ENCODE data around the gene PARD3B. TPM values are rescaled to one million over a fixed set of nuclear protein-coding genes. Genes with fewer than 3 reads are reported as not detected.

Gene PARD3B
- total RNA-seq, 1 experiment from 2014 or later: 7.6 TPM

DNA sequence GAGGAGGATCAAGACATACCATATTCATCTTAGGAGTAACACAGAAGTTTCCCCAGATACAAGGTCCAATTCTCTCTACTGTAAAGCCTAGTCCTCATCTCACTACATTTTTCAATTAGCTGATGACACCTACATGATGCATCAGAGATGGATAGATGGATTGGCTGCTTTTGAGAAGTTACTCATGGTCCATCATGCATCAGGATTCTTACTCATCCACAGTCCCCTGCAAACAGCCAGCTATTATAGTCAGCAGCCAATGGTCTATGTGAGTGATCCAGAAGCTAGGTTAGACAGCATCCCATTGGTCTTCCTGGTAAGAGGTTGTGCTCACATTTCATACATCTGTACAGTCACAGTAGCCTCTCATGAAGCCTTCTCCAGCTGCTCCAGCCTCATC lies 982.5 kb downstream of the PARD3B start:
- H3K9me3 ChIP-seq (ENCODE audit: low read depth, low read length, poor library complexity, severe bottlenecking): no peaks in the 10 kb centered on the region
- DNase-seq (ENCODE audit: low spot score): no peak
- no peaks in the 10 kb centered on the region for H3K27me3 ChIP-seq (replicated peaks; ENCODE audit: insufficient read depth, low read depth, low read length, poor library complexity)
- no peak overlapping the region for H3K4me3 ChIP-seq (ENCODE audit: low read depth, low read length, poor library complexity, severe bottlenecking)
- H3K4me1 ChIP-seq (ENCODE audit: insufficient read depth, low read length, poor library complexity, severe bottlenecking): no peaks in the 10 kb centered on the region
- no TSS peak for BruUV-seq (replicated peaks)
- H3K27ac ChIP-seq (ENCODE audit: low read depth, low read length, poor library complexity, severe bottlenecking): no peak overlapping the region
- H3K36me3 ChIP-seq (ENCODE audit: insufficient read depth, low read length, poor library complexity, severe bottlenecking): no peaks in the 10 kb centered on the region
- ChIA-PET CTCF (no interaction called here), POLR2A (ENCODE audit: low non-redundant PET) (no interaction called here)
- intact Hi-C loops (cut with micrococcal nuclease; ENCODE audit: unreplicated experiment): no loop called here
- TF ChIP-seq EZH2 (IDR thresholded peaks at IDR 0.05; ENCODE audit: borderline replicate concordance, low read depth, low read length, poor library complexity, severe bottlenecking): no peak
- TF ChIP-seq, protein P1, sequence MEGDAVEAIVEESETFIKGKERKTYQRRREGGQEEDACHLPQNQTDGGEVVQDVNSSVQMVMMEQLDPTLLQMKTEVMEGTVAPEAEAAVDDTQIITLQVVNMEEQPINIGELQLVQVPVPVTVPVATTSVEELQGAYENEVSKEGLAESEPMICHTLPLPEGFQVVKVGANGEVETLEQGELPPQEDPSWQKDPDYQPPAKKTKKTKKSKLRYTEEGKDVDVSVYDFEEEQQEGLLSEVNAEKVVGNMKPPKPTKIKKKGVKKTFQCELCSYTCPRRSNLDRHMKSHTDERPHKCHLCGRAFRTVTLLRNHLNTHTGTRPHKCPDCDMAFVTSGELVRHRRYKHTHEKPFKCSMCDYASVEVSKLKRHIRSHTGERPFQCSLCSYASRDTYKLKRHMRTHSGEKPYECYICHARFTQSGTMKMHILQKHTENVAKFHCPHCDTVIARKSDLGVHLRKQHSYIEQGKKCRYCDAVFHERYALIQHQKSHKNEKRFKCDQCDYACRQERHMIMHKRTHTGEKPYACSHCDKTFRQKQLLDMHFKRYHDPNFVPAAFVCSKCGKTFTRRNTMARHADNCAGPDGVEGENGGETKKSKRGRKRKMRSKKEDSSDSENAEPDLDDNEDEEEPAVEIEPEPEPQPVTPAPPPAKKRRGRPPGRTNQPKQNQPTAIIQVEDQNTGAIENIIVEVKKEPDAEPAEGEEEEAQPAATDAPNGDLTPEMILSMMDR (conservative IDR thresholded peaks at IDR 0.05; ENCODE audit: low read depth, low read length): no peak

DNA sequence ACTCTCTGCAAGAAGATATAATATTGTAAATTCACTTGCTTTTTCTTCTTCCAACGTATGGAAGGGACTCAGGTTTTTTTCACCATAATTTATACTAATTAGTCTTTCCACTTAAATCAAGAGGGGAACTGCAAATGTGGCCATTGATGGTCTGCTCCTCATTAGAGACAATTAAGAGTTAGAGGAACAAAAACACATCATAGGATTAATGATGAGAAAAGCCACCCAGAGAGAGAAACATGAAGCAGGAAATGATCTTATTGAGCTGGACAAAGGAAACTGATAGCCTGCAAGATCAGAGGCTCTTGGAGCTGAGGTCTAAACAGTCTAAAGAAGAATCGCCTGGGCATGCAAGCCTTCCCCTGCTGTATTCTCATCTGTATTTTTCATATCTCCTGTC lies 985.8 kb downstream of the PARD3B start:
- Histone ChIP-seq H3K4me3 (ENCODE audit: low read depth, low read length, poor library complexity, severe bottlenecking) (no peak overlapping the region), H3K27me3 (replicated peaks; ENCODE audit: insufficient read depth, low read depth, low read length, poor library complexity) (no peaks in the 10 kb centered on the region), H3K36me3 (ENCODE audit: insufficient read depth, low read length, poor library complexity, severe bottlenecking) (no peaks in the 10 kb centered on the region), H3K9me3 (ENCODE audit: low read depth, low read length, poor library complexity, severe bottlenecking) (no peaks in the 10 kb centered on the region), H3K4me1 (ENCODE audit: insufficient read depth, low read length, poor library complexity, severe bottlenecking) (no peaks in the 10 kb centered on the region), H3K27ac (ENCODE audit: low read depth, low read length, poor library complexity, severe bottlenecking) (no peak overlapping the region)
- TF ChIP-seq, protein P1 (conservative IDR thresholded peaks at IDR 0.05; ENCODE audit: low read depth, low read length): no peak
- ChIA-PET CTCF (no interaction called here), POLR2A (ENCODE audit: low non-redundant PET) (no interaction called here)
- DNase-seq (ENCODE audit: low spot score): peak; percentile 6
- BruUV-seq (replicated peaks): no TSS peak
- intact Hi-C loops (cut with micrococcal nuclease; ENCODE audit: unreplicated experiment): no loop called here

DNA sequence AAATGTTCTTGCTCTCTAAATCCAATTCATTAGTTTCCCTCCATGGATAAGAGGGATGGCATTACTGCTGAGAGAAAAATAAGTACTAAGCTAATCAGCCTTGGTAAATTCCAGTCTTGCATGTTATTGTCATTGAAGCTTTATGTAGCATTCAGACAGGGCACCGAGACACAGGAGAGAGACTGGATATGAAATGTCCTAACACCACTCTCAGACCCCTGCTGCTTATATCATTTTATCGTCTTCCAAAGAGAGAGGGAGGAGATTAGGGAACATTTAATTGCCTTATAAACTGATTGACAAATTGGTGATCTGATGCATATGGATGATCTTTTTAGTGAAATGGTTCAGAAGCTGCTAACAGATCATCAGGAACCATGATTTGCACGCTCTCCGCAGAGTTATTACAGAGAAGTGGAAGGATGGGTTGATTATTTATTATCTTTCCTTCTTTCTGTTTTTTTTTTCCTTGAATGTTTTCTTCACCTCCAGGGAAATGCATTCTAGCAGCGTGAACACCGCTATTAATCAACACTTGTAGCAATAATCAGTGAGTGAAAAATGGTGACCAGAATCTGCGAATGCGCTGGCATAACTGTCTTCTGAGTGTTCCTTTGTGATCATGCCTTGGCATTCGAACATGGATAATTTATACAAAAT lies 986.3 kb downstream of the PARD3B start:
- Histone ChIP-seq H3K36me3 (ENCODE audit: insufficient read depth, low read length, poor library complexity, severe bottlenecking) (no peaks in the 10 kb centered on the region), H3K4me1 (ENCODE audit: insufficient read depth, low read length, poor library complexity, severe bottlenecking) (no peaks in the 10 kb centered on the region), H3K27ac (ENCODE audit: low read depth, low read length, poor library complexity, severe bottlenecking) (no peak overlapping the region), H3K4me3 (ENCODE audit: low read depth, low read length, poor library complexity, severe bottlenecking) (no peak overlapping the region), H3K27me3 (replicated peaks; ENCODE audit: insufficient read depth, low read depth, low read length, poor library complexity) (no peaks in the 10 kb centered on the region), H3K9me3 (ENCODE audit: low read depth, low read length, poor library complexity, severe bottlenecking) (no peaks in the 10 kb centered on the region)
- TF ChIP-seq, protein P1 (conservative IDR thresholded peaks at IDR 0.05; ENCODE audit: low read depth, low read length): no peak
- no peak for TF ChIP-seq EZH2 (IDR thresholded peaks at IDR 0.05; ENCODE audit: borderline replicate concordance, low read depth, low read length, poor library complexity, severe bottlenecking)
- POLR2A ChIA-PET (ENCODE audit: low non-redundant PET): no interaction called here
- BruUV-seq (replicated peaks): no TSS peak
- CTCF ChIA-PET: no interaction called here
- intact Hi-C loops (cut with micrococcal nuclease; ENCODE audit: unreplicated experiment): no loop called here
- DNase-seq (ENCODE audit: low spot score): no peak

All from A673 (cell line).